ENCODE data around the gene CENATAC. TPM values are rescaled to one million over a fixed set of nuclear protein-coding genes. Genes with fewer than 3 reads are reported as not detected.

Gene CENATAC
- total and polyA plus RNA-seq, 9 of the 15 experiments (the other 6 are each of a cell fraction or from before 2014, with no cell fraction given), result 2.4 to 25.5 (median 13.7) TPM

GRCh38 chr11:119062779-119063178, 64.8 kb downstream of the CENATAC start (continued):
- TF ChIP-seq TFAP4 (CRISPR knock-in tag; IDR thresholded peaks at IDR 0.05; ENCODE audit: borderline replicate concordance) (no peak; the same call in 1 of the 2 replicates), SMARCE1 (IDR thresholded peaks at IDR 0.05) (peak; percentile 71)

- CTCF ChIA-PET (ENCODE audit: low intra/inter-chr PET ratio), result no interaction called here
- Histone ChIP-seq H3K4me3 (no peak overlapping the region), H2AFZ (ENCODE audit: low read depth, low read length) (0 out of 2 replicates have a peak overlapping the region, but pooled peaks have one; percentile 10), H3K4me2 (ENCODE audit: insufficient read depth, low read length) (peak overlapping the region; percentile 86; the same call in 1 of the 2 replicates), H3K79me2 (ENCODE audit: control insufficient read depth, insufficient read depth, low read length) (peaks cover 54% of the 10 kb centered on the region), H3K9ac (ENCODE audit: insufficient read depth in 1 of 2, low read depth in 2 of 2, low read length in 2 of 2) (no peak overlapping the region), H3K36me3 (ENCODE audit: control insufficient read depth, insufficient read depth, low read length) (peaks cover 25% of the 10 kb centered on the region), H4K20me1 (replicated peaks; ENCODE audit: control insufficient read depth, insufficient read depth, low read length) (no peaks in the 10 kb centered on the region), H3K4me1 (replicated peaks in 1 of 2; ENCODE audit: control insufficient read depth in 2 of 2, insufficient read depth in 2 of 2, low read length in 2 of 2) (peaks cover 16 to 24% of the 10 kb centered on the region in 2 experiments; a peak in 4 of 5 replicates), H3K9me3 (replicated peaks; ENCODE audit: control insufficient read depth, insufficient read depth, low read depth, low read length) (no peaks in the 10 kb centered on the region), H3K9me1 (ENCODE audit: control insufficient read depth, insufficient read depth, low read length) (no peaks in the 10 kb centered on the region), H3K27me3 (ENCODE audit: control insufficient read depth in 2 of 2, insufficient read depth in 2 of 2, low read length in 2 of 2) (no peaks in the 10 kb centered on the region), H3K27ac (ENCODE audit: extremely low read depth, low read depth, low read length) (no peak overlapping the region; the same call in 2 of the 3 replicates)
- peak; percentile 65 to 80 (median 70) for DNase-seq (ENCODE audit: extremely low read depth in 1 of 4, low spot score in 3 of 4)
- FAIRE-seq, result peak; percentile 85
- BruUV-seq (replicated peaks), result no TSS peak
- in situ Hi-C loops (cut with MboI) (no loop called here), intact Hi-C loops (cut with micrococcal nuclease) (no loop called here)
- POLR2A ChIA-PET, result interaction anchor here (0.9 to 4.0 kb wide), 4 partner anchors 9 to 428 kb away, joined by 3 to 68 read pairs (median 44); partner anchors contain the start of genes HMBS and HYOU1
- 11% methylated on average over 4 of the region's 4 CpGs for WGBS (ENCODE audit: insufficient coverage, low coverage, missing lambda C conversion rate)
- ATAC-seq, result peak; percentile 71
- TF ChIP-seq RCOR1 (IDR thresholded peaks at IDR 0.05; ENCODE audit: borderline replicate concordance in 1 of 2, low read depth in 2 of 2, low read length in 2 of 2) (peak in 1 of 2 experiments; percentile 70; a peak in 1 of 4 replicates), NFYB (IDR thresholded peaks at IDR 0.05; ENCODE audit: extremely low read depth, insufficient read length) (peak; percentile 6), PKNOX1 (IDR thresholded peaks at IDR 0.05) (no peak), CREB5 (CRISPR knock-in tag; IDR thresholded peaks at IDR 0.05) (no peak), NFXL1 (CRISPR knock-in tag; IDR thresholded peaks at IDR 0.05) (no peak), REST (IDR thresholded peaks at IDR 0.05; ENCODE audit: borderline replicate concordance) (peak; percentile 70; the same call in 1 of the 2 replicates), REST (CRISPR knock-in tag; IDR thresholded peaks at IDR 0.05; ENCODE audit: low read depth) (no peak)
These were observed 67.4 kb downstream of the CENATAC start for GRCh38 chr11:119065369-119065768.
